HG02571 (cell line): Measurements from ENCODE around the gene CIBAR2.

Source experiments
- ATAC-seq: cut with Tn5 transposase; IDR thresholded peaks from one replicate; pipeline ENCODE4 v1.9.1; 2021; ENCODE audit warnings: mild to moderate bottlenecking, moderate library complexity; ENCODE audit not compliant: unreplicated experiment

The CIBAR2 gene

DNA sequence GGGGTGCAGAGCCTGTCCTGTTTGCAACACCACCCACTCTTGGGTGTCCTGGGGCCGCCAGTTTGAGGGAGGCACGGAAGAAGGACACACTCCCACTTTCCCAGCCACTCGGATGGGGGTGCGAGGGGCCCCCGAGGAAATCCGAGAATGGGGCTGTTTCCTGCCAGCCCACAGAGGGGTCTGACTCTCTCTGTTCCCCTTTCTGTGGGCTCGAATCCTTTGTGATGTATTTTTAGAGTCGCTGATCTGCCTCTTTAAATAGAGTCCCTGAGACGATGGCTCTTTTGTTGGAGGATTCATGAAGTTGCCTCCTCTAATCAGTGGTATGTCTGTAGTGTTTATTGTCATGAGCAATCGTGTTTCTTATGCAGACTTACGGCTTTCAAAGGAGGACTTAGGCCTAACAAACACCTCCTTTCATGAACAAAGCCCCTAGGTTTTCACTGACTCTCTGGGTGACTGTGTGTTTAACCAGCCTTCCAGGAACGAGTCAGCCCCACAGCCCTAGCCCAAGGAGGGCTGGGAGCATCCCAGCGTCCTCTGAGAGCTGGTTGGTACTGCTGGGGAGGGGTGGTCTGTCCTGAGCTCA, 29.1 kb downstream of the CIBAR2 start:
- no peak for ATAC-seq

DNA sequence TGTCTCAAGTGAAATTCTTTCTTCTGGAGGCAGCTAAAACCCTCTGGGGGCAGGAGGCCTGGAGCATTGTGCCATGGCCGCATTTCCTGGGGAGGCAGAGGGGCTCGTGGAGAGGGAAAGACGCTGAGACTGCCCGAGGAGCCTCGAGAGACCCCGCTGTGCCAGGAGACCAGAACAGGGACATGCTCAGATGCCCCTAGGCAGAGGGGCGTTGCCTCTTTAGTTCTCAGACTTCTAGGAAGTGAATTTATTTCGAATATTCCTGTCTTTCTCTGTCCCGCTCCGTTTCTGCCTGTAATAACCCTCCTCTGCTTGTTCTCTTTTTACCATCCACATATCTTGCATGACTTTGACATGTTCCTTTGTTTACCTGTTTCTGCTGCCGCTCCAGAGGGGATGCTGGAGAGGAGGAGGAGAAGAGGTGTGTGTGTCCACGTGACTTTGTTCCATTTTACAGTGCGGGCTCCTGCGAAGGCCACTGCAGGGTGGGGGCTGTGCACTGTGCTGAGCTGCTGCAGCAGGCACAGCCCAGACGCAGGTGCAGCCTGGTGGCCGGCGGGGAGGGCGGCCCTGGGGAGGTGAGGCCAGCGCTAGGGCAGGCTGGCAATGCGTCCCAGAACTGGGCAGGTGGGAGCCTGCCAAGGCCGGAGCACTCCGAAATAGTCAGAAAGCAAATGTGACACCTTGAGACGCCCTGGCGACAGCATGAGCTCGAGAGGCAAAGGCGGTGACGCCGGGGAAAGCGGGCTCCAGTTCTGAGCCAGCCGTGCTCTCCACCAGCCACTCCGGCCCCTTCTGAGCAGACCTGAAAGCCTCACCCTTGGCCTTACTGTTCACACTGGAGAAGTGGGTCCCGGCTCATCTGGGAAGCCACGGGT, 29.9 kb downstream of the CIBAR2 start:
- ATAC-seq, result no peak

DNA sequence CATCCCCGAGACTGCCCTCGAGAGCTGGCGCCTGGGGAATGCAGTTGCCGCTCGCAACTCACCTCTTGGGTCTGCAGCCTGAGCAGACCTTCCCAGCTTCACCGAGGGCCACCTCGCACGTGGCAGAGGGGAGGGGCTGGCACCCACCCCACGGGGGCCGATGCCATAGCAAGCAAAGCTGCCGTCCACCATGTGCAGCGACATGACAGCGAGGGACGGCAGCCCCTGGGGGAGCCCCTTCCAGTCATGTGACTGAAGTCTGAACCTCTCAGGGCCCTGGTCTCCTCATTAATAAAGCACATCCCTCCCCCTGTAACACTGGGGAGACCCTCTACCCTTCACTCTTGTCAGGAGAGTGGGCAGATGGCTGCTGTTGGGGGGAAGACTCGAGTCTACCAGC, 30.5 kb downstream of the CIBAR2 start:
- no peak for ATAC-seq

DNA sequence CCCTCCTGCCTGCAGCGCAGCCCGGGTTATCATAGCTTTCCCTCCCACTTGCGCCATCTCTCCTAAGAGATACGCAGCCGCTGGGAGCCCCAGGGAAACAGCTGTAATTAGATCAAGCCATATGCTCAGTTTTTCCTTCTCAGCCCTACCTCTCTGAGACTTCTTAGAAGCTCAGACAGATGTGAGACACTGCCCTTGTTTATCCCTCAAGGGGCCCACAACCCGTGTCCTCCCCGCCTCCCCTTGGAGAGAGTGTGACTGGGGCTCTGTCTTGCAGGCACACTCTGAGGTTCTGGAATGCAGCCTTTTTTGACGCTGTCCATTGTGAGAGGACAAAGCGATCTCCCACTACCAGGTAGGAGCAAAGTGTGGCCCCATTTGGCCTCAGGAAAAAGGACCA, 31.2 kb downstream of the CIBAR2 start:
- no peak for ATAC-seq

DNA sequence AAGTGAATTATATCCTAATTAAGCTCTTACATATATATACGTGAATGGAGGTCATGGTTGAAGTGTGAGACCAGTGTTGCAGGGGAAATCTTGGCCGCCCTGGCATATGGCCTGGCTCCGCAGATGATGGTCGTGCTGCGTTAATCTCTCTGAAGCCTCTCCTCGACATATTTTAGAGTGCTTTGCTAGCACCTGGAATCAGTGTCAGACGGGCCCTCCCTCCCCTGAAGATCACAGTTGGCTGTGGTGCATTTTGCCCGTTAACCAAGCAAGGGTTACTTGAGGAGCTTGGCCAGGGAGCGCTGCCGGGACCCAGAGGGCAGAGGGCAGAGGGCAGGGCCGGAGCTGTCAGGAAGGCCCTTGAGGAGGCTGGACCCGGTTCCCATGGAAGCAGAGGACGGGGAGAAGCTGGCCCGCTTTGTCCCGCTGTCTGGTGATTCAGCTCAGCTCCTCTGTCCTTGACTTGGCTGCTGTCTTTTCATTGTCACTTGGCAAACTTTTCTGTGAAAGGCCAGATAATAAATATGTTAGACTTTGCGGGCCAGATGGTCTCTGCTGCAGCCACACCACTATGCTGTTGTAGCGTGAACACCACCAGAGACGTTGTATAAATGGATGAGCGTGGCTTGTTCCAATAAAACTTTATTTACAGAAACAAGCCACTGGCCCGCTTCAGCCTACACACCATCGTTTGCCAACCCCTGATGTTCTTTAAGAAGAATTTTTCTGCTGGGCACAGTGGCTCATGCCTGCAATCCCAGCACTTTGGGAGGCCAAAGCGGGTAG, 32.3 kb downstream of the CIBAR2 start:
- ATAC-seq, result no peak

DNA sequence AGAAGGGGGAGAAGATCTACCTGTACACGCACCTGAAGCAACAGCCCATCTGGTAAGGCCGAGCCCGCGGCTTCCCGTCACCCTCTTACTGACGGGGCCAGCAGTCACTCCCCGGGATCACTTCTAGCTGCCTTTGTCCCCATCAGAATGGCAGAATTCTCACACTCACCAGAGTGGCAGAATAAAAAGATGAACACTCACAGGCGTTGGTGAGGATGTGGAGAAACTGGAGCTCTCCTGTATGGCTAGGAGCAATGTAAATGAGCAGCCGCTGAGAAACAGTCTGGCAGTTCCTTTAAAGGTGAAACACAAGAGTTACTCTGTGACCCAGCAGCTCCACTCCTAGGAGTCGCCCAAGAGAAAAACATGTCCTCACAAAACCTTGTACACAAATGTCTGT, 33.3 kb downstream of the CIBAR2 start:
- ATAC-seq, result no peak

DNA sequence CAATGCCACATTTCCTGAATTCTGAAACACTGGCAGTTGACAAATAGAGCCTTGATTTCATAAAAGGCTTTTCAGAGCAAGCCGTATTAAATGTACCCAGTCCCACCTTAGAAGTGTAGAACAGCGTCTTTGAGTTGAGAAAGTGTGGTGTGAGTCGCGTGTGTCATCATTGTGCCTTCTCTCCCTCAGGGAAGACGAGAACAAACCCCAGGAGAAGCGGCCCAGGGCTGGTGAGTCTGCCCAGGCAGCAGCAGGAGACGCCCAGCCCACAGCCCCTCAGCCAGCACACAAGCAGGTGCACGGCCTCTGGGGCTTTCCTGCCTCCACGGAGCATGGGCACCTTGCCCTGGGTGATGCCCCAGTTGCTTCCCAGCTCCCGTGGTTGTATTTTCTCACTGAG, 34.0 kb downstream of the CIBAR2 start:
- no peak for ATAC-seq

DNA sequence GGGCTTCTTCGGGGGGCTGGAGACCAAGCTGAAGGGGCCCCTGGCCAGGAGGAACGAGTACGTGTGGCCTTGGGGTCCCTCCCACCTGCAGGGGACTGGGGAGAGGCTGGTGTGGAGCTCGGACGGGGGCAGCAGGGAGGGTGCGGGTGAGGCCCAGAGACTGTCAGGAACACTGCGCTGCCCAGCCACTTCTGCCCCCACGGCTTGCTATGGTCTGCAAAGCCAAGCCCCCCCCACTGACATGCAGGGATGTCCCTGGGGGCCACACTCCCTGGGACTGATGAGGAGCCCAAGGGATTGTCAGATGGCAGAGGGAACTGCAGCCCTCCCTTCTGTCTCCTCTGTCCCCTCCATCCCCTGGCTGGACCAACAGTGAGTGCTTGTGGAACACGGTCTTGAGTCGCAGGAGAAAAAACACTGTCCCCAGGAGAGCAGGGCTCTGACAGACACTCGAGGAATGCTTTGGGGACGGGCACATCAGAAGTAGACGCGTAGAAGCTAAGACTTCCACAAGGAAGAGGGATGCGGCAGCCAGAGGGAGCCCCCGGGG, 34.6 kb downstream of the CIBAR2 start:
- ATAC-seq, result no peak

DNA sequence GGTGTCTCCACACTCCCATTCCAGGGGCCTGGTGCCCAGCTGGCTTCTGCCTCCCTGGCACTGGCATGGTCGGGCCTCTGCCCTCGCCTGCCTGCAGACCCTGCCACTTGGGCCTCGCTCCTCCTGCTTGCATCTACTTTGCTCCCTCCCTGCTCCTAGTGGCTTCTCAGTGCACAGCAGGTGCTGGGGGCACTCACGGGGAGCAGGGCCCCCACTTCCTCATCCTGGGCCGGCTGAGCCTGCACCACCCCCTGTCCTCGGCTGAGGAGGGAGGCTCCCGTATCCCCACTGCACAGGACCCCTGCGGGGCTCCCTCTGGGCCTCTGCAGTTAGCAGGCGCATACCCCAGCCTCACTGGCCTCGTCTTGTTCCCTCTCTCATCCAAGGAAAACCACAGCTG, 35.2 kb downstream of the CIBAR2 start:
- ATAC-seq, result no peak

DNA sequence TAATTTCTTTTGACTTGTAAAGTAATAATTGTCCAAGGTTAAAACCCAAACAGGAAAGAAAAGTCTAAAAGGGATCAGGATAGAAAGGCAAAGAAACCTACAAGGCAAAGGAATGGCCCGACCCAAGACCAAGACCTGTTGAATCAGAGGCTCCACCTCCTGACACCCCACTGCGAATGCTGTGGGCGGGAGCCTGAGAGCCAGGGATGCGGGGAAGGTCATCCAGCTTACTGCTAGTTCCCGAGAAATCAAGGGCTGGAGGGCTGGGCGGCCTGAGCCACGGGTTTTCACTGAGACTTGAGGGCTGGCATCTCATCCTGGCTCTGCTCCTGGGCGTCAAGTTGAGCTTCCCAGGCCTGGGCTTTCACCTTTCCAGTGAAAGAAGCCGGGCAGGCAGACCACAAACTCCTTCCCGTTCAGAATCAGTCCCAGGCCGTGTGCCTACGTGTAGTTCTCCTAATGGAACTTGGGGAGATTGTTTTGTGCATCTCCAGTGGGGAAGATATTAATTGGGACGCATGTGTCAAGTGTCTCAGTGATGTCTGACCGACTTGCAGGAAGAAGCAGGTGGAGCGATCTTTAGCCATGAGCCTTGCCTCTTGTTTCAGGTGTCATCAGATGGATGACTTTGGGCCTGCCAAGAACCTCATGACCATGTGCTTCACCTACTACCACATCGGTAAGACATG, 36.9 kb downstream of the CIBAR2 start:
- no peak for ATAC-seq

DNA sequence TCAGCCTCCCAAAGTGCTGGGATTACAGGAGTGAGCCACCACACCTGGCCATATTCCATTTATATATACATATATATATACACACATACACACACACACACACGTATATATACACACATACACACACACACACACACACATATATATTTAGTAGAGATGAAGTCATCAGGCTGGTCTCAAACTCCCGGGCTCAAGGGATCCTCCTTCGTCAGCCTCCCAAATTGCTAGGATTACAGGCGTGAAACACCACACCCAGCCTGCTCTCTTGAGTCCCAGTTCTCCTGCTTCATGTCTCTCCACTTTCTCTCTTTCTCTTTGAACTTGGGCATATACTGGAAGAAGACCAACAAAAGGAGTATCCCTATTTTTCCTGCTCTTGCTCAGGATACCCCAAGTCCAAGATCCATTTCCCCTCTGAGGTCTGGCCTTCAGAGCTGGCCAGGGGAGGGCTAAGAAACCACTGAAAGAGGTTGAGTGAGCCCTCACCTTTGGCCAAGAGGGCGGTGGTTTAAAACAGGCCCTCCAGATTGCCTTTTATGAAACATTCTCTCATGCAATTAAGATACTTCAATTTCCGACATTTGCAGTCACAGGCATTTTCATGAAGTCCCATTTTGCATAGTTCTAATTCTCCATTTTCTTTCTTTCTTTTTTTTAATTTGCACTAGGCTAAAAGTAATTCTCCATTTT, 37.9 kb downstream of the CIBAR2 start:
- no peak for ATAC-seq

DNA sequence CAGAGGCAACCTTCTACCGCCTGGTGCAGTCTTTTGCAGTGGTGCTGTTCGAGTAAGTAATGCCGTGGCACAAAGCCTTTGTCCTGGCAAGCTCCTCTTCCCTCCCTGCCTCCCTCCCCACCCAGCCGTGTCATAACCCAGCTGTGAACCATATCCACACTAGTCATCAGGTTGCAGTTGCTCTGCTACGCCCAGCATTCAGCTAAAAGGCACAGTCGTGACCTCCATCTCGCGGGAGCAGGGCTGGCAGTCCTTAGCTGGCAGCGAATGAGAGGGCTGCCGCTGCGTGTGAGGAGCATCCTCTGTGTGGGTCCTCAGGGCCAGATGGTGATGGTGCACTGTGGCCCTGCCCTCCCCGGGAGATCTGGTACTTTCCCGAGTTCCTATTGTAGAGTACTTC, 39.3 kb downstream of the CIBAR2 start:
- ATAC-seq, result no peak

DNA sequence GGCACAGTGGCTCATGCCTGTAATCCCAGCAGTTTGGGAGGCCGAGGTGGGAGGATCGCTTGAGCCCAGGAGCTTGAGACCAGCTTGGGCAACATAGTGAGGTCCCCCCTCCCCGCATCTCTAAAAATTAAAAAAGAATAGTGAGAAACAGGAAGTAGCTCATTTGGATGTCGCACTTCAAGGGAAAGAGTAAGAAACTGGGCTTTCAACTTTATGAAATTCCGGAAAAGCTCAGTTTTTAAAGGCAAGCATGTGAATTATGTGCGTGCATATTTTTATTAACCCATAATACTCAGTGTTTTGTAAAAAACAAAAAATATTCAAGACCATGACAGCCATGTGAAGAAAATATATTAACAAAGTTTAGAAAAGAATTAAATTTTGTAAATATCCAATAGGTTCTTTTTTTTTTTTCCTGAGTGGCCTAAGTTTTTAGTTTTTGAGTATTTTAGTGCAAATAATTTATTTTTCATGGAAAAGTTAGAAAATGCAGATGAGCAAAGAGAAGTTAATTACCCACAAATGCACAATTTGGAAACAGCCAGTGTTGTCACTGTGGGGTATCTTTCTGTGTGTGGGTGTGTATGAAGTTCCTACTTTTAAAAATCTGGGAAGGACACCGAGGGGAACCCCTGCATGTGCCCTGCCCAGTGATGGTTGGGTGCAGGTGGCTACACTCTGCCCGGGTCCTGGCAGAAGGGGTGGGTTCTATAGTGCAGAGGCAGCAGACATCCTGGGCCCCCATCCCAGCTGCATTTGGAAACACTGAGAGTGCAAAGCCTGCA, 40.0 kb downstream of the CIBAR2 start:
- no peak for ATAC-seq

DNA sequence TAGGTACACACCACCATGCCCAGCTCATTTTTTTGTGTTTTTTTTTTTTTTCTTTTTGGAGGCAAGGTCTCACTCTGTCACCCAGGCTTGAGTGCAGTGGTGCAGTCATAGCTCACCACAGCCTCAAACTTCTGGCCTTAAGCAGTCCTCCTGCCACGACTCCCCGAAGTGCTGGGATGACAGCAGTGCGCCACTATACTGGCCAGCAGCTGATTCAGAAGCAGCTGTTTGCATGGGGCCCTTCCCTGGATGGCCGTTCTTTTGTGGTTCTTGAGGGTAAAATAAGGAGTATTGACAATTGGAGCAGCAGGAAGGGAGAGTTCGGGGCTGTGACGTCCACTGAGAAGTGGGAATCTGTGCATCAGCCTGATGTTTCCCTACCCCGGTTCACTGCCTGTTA, 43.1 kb downstream of the CIBAR2 start:
- ATAC-seq, result no peak

DNA sequence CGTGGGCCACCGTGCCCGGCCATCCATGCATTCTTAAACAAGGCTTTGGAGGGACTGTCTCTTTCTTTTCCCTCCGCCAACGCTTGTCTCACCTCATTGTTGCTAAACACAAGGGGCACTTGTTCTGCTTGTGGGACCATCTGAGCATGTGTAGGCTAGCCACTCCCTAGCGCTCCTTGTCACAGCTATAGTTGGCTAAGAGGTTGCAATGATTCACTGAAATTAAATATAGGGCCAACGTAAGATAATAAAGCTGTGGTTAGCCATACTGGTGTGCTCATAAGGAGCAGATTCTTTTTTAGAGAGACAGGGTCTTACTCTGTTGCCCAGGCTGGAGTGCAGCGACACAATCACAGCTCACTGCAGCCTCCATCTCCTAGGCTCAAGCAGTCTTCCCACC, 43.5 kb downstream of the CIBAR2 start:
- no peak for ATAC-seq

DNA sequence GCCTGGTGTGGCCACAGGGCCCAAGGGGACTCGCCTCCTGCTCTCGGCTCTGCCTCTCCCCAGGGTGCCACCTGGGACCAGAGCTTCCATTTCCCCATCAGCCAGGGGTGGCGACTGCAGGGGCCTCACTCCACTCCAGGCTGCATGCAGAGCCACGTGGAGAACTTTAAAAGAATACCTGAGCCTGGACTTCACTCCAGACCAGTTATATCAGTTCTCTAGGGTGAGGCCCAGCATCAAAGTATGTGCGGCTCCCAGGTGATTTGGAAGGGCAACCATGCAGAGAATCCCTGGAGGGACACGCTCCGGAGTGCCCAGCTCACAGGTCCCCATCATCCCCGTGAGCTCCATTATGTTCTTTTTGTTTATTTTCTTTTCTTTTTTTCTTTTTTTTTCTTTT, 44.8 kb downstream of the CIBAR2 start:
- no peak for ATAC-seq

DNA sequence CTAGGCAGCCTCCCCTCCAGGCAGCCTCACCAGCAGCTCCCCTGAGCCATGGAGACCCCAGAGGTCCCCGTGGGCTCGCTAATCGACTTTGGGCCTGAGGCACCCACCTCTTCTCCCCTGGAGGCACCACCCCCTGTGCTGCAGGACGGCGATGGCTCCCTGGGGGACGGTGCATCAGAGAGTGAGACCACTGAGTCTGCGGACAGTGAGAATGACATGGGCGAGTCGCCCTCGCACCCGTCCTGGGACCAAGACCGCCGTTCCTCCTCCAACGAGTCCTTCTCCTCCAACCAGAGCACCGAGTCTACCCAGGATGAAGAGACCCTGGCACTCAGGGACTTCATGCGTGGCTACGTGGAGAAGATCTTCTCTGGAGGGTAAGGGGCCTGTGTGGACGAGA, 45.2 kb downstream of the CIBAR2 start:
- ATAC-seq, result no peak

DNA sequence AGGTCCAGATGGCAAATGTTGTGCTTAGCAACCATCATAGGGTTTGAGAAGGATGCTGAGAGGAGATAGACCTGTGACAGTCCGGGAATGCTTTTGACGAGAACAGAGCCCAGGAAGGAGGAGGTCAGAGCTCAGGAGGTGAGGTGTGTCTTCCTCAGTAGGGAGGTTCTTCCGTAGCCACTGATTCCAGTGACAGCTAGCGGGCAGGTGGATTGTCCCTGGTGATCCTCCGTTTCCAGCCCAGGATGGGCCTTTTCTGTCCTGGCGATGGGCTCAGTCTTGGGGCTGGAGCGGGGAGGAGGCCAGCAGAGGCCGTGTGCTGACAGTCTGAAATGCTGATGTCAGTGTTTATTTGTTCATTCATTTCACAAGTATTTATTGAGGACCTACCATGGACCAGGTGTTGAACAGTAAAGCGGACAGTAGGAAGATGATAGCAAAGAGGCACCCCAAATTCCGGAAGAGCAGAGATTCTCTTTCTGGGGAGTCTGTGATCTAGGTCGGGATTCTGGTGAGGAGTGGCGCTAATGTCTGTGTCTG, 45.9 kb downstream of the CIBAR2 start:
- ATAC-seq, result no peak

DNA sequence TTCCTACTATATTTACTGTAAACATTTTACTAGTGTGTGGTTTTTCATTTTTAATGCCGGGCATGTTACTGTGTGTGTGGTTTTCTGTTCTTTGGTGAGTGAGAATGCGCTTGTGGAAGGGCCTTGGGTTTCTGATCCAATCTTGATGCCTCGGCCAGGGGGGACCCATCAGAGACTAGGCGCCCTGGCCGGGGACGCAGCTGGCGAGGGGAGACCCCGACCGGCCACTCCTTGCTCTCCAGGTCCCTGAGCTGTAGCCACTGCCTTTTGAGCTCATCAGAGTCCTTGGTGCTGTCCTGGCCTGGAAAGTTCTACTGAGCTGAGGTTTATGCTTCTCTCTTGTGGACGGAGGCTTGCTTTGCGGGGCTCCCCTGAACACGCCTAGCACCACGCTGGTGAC, 47.2 kb downstream of the CIBAR2 start:
- ATAC-seq, result no peak
